Adipose tissue (tissue), 3 donors: ENCODE data around the gene ESPN. TPM values are rescaled to one million over a fixed set of nuclear protein-coding genes. Genes with fewer than 3 reads are reported as not detected.

Experiments
- H3K27ac ChIP-seq: one replicate; pipeline ENCODE4 v1.5.1; 2013; ENCODE audit warnings: low read depth, low read length
- WGBS, 3 donors: extraction: QIAGEN DNeasy Blood & Tissue Kit; methylation state at CpG; one replicate each; pipeline ENCODE4 v1.1.7; 2013; 5-methylcytosine and 5-hydroxymethylcytosine counted together
- polyA plus RNA-seq, 3 donors: library from polyadenylated mRNA; stranded (reverse); fragments of 200-250 nt; gene quantifications; one replicate each; pipeline ENCODE4 v1.2.3, GENCODE V29; 2013
- donor health status: healthy with polysubstance abuse.
- donor health status: Bipolar disorder and iron deficiency.
- donor health status: healthy.

ESPN gene
- polyA plus RNA-seq, 3 donors, result 0.20 to 1.2 (median 0.28) TPM

DNA sequence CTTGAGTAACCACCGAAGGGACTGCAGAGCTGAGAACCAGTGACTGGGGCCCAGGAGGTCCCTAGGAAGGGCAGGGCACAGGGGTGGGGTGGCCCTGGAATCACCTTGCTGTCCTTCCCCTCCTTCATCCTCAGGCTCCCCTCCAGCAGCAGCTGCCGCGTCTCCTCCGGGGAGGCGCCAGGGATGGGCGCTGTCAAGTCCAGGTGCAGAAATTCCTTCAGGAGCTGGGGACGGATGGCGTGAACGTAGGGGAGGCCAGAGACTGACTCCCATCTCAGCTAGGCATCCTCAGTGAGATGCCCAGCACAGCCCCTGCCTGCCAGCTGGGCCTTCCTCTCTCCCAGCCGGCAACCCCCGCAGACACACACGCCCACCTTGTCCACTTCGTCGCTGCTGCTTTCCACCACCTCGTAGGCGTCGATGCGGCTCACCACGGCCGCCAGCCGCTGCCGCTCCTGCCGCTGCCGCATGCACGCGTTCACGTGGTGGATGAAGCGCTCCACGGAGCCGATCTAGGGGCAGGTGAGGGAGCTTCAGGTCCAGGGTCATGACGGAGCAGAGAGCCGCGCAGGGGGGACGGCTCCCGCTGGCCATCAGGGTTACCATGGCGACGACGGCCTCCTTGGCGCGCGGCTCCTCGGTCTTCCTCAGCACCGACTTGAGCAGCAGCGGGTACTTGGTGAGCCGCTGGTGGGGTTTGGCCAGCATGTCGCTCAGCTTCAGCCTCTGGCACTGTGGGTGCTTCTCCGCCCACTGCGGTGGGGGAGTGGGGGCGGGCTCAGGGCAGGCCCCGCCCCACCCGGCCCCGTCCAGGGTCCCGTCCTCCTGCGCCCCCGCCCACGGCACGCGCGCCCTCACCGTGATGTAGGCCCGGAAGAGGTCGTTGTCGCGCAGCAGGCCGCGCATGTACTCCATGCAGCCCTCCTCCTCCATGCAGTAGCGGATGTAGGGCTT, 45.8 kb downstream of the ESPN start:
- H3K27ac ChIP-seq, result no peak overlapping the region
- WGBS, 3 donors, result 80 to 85% (median 83%) methylated on average over 63 to 67 of the region's 67 CpGs

DNA sequence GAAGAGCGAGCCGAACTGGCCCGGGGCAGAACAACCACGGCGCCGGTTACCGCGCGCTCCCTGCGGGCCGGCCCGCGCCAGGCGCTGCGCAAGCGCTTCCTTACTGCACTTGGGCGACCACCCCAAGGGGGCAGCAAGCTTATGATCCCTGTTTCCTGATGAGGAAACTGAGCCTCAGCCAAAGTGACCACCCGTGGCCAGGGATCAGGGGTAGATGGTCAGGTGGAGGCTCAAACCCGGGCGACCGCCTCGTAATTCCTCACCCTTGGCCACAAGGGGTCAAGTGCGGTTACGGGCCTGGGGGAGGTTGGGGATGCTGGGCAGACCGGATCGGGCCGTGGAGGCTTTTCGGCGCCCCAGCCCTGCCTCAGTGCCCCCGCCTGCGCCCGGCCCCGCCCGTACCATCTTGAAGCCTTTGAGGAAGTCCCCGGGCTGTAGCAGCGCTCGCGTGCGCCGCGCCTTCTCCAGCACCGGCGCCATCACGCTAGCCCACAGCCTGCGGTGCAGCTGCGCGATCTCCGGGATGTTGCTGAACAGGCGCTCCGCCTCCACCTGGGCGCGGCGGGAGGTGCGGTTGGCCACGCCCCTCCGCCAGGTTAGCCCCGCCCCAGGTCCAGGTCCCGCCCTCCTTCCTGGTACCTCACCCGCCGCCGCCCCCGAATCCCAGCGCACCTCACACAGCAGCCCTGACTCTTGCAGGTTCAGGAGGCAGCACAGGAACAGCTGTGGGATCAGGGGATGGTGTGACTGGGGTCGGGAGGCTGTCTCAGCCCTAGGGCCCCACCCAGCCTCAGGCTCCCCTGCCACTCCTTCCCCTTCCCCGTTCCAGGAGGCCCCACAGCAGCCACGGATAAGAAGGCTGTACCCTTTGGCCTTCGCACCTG, 46.8 kb downstream of the ESPN start:
- H3K27ac ChIP-seq, result no peak overlapping the region
- 75 to 82% (median 81%) methylated on average over 49 to 67 of the region's 67 CpGs for WGBS, 3 donors

DNA sequence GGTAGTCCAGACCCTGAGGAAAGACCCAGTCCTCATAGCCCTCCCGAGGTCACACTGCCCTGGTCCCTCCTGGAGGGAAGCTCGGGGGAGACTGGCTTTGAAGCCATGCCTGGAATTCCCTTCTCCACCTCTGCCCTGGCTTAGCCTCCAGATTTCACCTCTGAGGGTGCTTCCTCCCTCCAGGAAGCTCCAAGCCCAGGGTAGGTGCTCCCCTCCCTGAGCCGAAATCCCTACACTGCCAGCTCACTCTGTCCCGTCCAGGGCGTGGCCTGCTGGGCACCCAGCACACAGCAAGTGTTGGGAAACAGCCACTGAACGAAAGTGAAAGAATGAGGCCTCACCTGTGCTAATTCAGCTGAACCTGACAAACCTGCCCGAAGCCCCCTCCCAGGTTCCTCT, 47.4 kb downstream of the ESPN start:
- no peak overlapping the region for H3K27ac ChIP-seq
- WGBS, 3 donors, result 75 to 95% (median 84%) methylated on average over 7 of the region's 7 CpGs

DNA sequence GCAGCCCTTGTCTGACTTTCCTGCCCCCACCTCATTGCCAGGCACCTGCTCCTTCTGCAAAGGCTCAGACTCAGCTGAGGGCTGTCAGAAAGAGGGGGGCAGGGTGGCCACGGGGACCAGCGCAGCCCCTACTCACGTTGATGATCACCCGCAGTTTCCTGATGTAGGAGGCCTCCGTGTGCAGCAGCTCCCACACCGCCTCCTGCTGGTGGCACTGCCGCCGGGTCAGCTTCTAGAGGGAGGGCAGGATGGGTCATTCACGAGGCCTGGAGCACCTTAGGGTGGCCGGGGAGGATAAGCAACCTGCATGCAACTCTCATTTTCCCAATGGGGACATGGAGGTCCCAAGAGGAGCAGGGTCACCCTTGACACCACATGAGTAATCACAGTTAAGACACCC, 47.8 kb downstream of the ESPN start:
- whole genome bisulfite sequencing, 3 donors, result 82 to 89% (median 85%) methylated on average over 10 of the region's 10 CpGs
- H3K27ac ChIP-seq, result no peak overlapping the region

DNA sequence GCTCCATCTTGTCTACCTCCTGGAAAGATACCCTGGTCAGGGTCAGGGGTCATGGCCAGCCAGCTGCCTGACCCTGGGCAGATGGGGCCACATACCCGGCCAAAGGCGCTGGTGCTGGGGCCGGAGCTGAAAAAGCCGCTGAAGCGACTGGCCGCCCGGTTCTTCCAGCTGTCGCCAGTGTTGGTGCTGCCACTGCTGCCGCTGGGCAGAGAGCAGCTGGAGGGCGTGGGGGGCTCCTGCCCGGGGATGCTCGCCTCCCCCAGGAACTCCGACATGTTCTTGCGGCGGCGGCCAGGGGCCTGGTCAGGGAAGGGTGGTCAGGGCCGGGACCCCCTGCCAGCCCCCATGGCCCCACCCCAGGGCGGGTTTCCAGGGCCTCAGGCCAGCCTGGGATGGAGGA, 48.6 kb downstream of the ESPN start:
- H3K27ac ChIP-seq, result no peak overlapping the region
- WGBS, 3 donors, result 93 to 97% (median 96%) methylated on average over 10 to 18 of the region's 18 CpGs

DNA sequence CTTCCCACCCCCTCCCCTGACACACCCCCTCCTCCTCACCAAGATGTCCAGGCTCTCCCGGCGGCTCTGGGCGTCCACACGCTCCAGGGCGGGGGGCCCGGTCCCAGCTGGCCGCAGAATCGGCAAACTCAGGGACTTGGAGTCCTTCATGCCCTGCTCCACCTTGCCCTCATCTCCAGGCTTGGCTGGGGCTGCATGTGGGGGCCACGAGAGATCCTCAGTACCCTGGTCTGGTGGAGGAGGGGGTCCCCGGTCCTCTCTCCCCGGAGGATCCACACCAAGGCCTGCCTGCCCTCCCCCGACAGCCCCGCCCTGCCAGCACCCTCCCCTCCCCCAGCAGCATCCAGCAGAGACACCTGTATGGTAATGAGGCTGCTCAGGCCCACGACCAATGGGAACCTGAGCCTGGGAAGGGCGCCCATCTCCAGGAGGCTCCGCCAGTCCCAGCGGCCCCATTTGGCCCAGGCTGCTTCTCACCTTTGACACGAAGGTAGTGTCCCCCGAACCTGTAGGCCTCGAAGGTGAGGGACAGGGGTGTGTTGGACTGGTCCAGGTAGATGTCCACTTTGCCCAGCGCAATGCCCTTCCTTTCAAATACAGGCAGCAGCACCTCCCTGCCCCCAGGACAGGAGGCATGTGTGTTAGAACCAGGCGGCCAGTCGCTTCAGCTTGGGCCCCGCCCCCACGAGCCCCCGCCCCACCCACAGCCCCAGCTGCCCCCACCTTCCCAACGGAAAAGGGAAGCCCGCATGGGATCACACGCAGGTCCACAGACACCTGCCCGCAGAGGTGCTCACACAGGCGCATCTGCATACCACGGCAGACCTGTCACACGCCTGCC, 49.6 kb downstream of the ESPN start:
- WGBS, 3 donors, result 79 to 85% (median 80%) methylated on average over 31 to 33 of the region's 33 CpGs
- no peak overlapping the region for H3K27ac ChIP-seq

DNA sequence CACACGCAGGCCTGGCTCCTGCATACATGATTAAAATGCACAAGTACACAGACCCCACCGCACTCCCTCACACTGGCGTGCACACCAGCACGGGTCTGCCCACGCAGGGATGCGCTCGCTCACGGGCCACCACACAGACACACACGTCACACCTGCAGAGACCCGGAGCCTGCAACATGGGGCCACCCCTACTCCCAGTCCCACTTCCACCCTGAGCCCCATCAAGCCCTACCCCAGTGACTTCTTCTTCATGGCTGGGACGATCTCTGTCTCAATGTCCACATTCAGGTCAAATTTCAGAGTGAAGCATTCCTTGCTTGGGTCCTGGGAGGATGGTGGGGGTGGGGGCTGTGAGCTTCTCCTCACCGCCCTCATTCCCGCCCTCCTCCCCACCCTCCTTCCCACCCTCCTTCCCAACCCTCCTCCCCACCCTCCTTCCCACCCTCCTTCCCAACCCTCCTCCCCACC, 50.3 kb downstream of the ESPN start:
- no peak overlapping the region for H3K27ac ChIP-seq
- 73 to 80% (median 80%) methylated on average over 12 to 13 of the region's 13 CpGs for WGBS, 3 donors

DNA sequence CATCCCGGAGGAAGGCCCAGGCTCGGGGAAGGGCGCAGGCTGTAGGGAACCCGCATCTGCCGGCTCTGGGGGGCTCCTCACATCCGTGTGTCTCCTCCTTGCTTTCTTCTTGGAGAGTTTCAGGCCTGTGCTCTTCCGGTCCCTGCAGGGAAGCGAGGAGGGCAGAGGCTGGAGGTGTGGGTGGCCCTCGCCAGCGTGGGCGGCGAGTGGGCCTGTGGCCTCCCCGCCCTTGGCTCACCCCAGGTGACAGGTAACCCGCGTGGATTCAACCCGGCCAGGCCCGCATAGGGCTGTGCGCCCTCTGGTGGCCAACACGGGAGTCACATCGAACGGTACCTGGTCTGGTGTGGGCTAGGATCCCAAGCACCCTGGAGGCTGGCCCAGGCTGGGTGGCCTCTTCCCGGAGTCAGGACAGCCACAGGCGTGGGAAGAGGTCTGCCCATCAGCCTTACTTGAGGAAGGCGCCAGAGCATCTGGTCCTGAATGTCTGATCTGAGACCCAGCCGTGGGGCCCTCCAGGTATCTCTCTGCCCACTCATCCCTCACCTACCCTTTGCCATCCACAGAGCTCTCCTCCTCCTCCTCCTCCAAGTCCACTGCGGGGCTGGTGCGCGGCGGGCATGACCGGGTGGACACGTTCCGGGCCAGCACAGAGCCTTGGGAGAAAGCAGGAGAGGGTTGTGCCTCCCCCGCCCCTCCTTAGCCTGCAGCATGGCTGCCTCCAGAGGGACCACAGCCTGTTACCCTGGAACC, 51.0 kb downstream of the ESPN start:
- WGBS, 3 donors, result 19 to 35% (median 33%) methylated on average over 31 to 33 of the region's 33 CpGs

DNA sequence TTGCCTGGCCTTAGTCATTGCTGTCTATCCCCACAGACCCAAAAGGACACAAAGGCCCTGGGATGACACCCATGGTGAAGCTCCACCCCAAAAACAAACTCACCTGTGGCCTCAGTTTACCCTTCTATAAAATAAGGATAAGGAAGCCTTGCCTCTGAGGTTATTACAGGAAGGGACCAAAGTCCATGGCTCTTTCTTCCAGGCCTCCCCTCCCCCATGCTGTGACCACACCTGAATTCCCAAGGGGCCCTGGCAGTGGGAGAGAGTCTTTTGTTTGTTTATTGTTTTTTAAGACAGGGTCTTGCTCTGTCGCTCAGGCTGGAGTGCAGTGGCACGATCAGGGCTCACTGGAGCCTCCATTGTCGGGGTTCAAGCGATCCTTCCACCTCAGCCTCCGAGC, 51.9 kb downstream of the ESPN start:
- H3K27ac ChIP-seq, result no peak overlapping the region
- 89 to 96% (median 92%) methylated on average over 5 of the region's 5 CpGs for WGBS, 3 donors

More for the DNA sequence above, 51.0 kb downstream of the ESPN start:
- no peak overlapping the region for H3K27ac ChIP-seq

DNA sequence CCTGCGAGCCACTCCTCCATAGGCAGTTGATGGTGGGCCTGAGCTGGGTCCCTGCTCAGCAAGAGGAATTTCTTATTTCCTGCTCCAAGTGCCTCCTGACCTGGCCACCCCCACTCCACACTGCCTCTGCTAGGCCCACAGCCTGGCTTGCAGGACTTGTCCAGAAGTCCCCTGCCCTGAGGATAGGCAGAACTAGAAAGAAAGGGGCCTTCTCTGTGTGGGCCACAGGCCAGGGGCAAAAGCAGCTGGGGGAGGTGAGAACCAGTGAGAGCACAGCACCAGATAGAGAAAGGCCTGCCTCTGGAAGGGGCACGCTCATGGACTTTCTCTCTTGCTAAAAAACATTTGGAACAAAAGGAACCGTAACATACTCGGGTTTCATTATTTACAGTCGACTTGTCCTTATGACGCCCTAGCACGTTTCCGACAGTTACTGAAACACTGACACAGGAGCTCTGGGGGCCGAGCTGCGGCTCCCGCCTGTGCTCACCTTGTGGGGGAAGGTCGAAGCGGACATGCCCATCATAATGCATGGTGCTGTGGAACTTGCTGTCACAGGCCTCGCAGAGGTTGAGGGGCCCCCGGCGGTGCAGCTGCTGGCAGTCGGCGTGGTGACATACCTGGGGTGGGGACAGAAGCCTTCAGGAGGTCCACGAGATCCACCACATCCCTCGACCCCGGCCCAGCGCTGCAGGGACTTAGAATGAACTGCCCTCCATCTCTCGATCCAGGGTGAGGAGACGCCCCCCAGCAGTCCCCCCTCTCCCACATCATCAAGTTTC, 52.7 kb downstream of the ESPN start:
- H3K27ac ChIP-seq, result no peak overlapping the region
- 86 to 87% (median 87%) methylated on average over 24 of the region's 24 CpGs for WGBS, 3 donors

DNA sequence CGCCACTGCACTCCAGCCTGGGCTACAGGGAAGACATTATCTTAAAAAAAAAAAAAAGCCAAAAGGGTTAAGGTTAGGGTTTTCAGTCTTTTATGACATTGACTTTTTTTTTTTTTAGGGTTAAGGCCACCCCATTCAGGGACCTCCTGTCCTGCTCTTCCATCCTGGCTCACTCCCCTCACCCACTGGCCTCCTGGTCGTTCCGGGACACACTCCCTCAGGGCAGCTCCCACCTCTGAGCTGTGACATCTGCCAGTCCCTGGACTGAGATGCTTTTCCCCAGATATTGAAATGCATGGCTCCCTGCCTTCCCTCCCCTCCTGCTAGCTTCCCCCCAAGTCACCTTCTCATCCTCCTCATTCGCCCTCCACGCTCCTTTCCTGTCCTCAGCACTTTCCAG, 57.2 kb downstream of the ESPN start:
- H3K27ac ChIP-seq, result no peak overlapping the region
- 77 to 85% (median 82%) methylated on average over 5 of the region's 5 CpGs for WGBS, 3 donors

DNA sequence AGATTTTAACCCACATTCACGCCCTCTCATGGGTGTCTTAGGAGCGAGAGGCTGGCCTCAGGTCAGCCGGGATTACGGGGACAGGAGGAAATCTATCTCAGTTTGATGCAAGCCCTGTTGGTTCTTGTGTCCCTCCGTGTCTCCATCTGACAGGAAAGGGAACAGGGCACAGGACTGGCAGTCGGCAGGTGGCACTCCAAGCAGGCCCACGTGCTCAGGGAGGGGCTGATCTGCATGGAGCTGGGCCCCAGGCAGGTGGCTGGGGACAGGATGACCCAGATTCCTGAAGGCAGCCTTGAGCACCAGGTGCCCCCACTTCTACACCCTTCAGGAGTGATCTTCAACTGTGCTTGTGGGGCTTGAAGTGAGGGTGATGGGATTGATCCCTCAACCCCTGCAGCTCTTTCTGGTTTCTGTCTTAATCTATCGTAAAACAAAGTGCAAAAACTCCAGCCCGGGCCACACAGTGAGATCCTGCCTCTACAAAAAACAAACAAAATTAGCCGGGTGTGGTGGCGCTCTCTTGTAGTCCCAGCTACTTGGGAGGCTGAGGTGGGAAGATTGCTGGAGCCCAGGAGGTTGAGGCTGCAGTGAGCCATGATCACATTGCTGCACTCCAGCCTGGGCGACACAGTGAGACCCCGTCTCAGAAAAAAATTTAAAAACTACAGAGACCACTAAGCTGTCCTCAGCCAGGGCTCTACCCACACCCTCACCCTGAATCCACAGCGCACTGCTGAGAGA, 58.6 kb downstream of the ESPN start:
- no peak overlapping the region for H3K27ac ChIP-seq
- WGBS, 3 donors, result 76 to 81% (median 78%) methylated on average over 14 of the region's 14 CpGs

DNA sequence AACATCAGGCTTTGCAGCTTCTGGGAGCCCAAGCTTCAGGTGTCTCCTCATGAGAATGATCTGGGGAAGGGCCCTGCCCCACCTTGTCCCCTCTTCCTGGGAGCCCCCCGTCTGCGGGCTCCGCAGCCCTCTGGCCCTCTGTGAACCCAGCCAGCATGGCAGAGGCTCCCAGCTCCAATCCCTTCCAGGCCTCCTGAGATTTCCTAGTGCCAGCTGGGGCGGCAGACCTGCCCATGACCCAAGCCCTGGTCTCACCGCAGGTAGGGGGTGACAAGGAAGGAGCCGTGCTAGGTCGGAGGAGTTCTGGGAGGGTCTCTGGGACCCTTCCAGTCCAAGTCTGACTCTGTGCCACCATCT, 59.2 kb downstream of the ESPN start:
- no peak overlapping the region for H3K27ac ChIP-seq
- WGBS, 3 donors, result 91 to 94% (median 94%) methylated on average over 7 of the region's 7 CpGs

DNA sequence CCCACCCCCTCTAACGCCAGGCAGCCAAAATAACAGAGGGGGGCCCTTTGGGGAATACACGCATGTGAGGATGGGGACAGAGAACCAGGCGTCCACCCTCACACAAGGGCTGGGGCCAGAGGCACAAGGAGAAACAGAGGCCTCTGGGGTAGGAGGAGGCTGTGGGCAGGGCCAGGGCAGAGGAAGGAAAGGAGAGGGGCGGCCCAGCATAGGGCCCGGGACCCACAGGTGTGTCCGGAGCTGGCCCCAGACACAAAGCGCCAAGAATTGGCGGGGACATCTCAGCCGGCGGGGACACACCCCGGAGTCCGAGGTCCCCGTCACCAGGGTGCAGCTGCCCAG, 60.2 kb downstream of the ESPN start:
- H3K27ac ChIP-seq, result no peak overlapping the region
- 15 to 39% (median 15%) methylated on average over 13 of the region's 13 CpGs for WGBS, 3 donors

DNA sequence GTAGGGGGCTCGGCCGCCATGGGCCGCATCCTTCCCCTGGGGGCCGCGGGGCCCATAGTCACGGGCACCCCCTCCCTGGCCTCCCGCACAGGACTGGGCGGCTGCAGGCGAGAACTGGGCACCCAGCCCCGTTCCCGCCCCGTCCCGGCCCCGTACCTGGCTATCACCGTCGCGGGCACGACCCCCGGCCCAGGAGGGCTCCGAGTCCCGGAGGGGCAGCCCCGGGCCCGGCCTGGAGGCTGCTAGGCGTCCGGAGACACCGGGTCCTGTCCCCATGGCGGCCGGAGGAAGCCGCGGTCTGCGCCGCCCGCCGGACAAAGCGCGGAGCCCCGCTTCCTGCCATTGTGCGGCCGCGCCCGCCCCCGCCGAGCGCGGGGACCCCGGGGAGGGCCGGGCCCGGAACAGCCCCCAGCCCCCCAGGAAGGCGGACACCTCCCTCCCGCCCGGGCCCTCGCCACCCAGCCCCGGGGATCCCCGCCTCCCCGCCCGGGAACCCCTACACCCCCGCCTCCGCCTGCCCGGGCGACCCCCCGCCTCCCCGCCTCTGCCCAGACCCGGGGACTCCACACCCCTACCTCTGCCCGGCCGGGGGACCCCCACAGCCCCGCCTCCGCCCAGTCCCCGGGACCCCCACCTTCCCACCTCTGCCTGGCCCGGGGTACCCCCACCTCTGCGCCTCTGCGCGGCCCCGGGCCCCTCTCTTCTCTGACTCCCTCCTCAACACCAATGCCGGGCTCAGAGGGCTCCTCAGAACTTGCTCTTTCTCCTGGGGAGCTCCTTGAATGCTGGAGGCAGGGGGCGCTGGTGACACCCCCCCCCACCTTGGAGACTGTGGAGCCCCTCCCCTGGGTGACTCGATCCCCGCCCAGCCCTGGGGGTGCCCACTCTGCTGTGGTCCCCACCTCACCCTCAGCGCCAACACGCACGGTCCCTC, 60.9 kb downstream of the ESPN start:
- WGBS, 3 donors, result 2 to 3% (median 3%) methylated on average over 32 to 79 of the region's 80 CpGs
- H3K27ac ChIP-seq, result no peak overlapping the region
